Suprapubic skin (tissue), 4 donors: ENCODE results near the gene COLGALT1. TPM values are rescaled to one million over a fixed set of nuclear protein-coding genes. Genes with fewer than 3 reads are reported as not detected.

Experiments
- DNase-seq, 2 donors: peaks; one replicate each; pipeline ENCODE4 v3.0.0-alpha.2; 2019; ENCODE audit warnings: low spot score in 2 of 2
- H3K27ac ChIP-seq: fragments of 200-600 bp; sonication (generic); one replicate; pipeline ENCODE4 v1.5.1; 2019
- H3K27me3 ChIP-seq: fragments of 200-600 bp; sonication (generic); one replicate; pipeline ENCODE4 v1.5.1; 2019
- H3K36me3 ChIP-seq: fragments of 200-600 bp; sonication (generic); one replicate; pipeline ENCODE4 v1.5.1; 2019
- H3K4me1 ChIP-seq: fragments of 200-600 bp; sonication (generic); one replicate; pipeline ENCODE4 v1.5.1; 2019
- H3K4me3 ChIP-seq: fragments of 200-600 bp; sonication (generic); one replicate; pipeline ENCODE4 v1.5.1; 2019; ENCODE audit warnings: mild to moderate bottlenecking
- H3K9me3 ChIP-seq: fragments of 200-600 bp; sonication (generic); one replicate; pipeline ENCODE4 v1.5.1; 2019
- CTCF ChIP-seq, 2 donors: fragments of 200-600 bp in 1 of 2; fragments of 450-650 bp in 1 of 2; sonication (generic) in 1 of 2; IDR thresholded peaks; one replicate each; pipeline ENCODE4 v1.5.1; 2016 to 2019; ENCODE audit warnings: antibody characterized with exemption in 2 of 2, mild to moderate bottlenecking in 1 of 2, moderate library complexity in 1 of 2
- EP300 ChIP-seq: sonication (generic); formaldehyde crosslinking; IDR thresholded peaks from one replicate; pipeline ENCODE4 v1.6.1; 2017; ENCODE audit warnings: antibody characterized with exemption
- POLR2A ChIP-seq, 2 donors: fragments of 450-650 bp; IDR thresholded peaks; one replicate each; pipeline ENCODE4 v1.6.1; 2017; ENCODE audit warnings: antibody characterized with exemption in 2 of 2, mild to moderate bottlenecking in 2 of 2, moderate library complexity in 2 of 2
- POLR2AphosphoS5 ChIP-seq, 3 donors: sonication (generic); formaldehyde crosslinking; IDR thresholded peaks; one replicate each; pipeline ENCODE4 v1.6.1; 2017; ENCODE audit warnings: antibody characterized with exemption in 3 of 3
- WGBS: methylation state at CpG from one replicate; pipeline ENCODE4 v1.1.5; 2018; 5-methylcytosine and 5-hydroxymethylcytosine counted together
- total RNA-seq, 4 donors: library from RNA; depleted of rRNA; stranded (reverse); fragments of >200 nt; gene quantifications; one replicate each; pipeline ENCODE4 v1.1.0, GENCODE V29; 2016

COLGALT1 gene
- total RNA-seq, 4 donors from 2014 or later = 52.4 to 83.8 (median 60.7) TPM

- TF ChIP-seq CTCF (IDR thresholded peaks at IDR 0.05) = no peak
- Histone ChIP-seq H3K27me3 (no peaks in the 10 kb centered on the region), H3K4me3 (no peak overlapping the region), H3K27ac (no peak overlapping the region), H3K36me3 (peaks cover 77% of the 10 kb centered on the region), H3K9me3 (no peaks in the 10 kb centered on the region), H3K4me1 (peaks cover 14% of the 10 kb centered on the region)
- 93% methylated on average over 6 of the region's 7 CpGs for WGBS
- no peak for DNase-seq
These were observed 17.2 kb downstream of the COLGALT1 start for GRCh38 chr19:17572638-17573037.

- no peak overlapping the region for H3K27ac ChIP-seq
- TF ChIP-seq CTCF (IDR thresholded peaks at IDR 0.05) (no peak), EP300 (no peak), POLR2A (IDR thresholded peaks at IDR 0.05) (no peak), POLR2AphosphoS5 (IDR thresholded peaks at IDR 0.05) (no peak)
- 90% methylated on average over 11 of the region's 11 CpGs for WGBS
These were observed 20.7 kb downstream of the COLGALT1 start for GRCh38 chr19:17575871-17576757.

GRCh38 chr19:17576758-17577456 is 21.5 kb downstream of the COLGALT1 start:
- Histone ChIP-seq H3K36me3 (peaks cover 64% of the 10 kb centered on the region), H3K4me1 (peaks cover 25% of the 10 kb centered on the region), H3K27me3 (no peaks in the 10 kb centered on the region), H3K4me3 (no peak overlapping the region), H3K9me3 (no peaks in the 10 kb centered on the region), H3K27ac (no peak overlapping the region)
- TF ChIP-seq POLR2A (IDR thresholded peaks at IDR 0.05) (no peak), CTCF (IDR thresholded peaks at IDR 0.05) (no peak), POLR2AphosphoS5 (IDR thresholded peaks at IDR 0.05) (no peak), EP300 (no peak)
- DNase-seq = peak in 1 of 2 donors; percentile 87
- 48% methylated on average over 22 of the region's 34 CpGs for WGBS

More at GRCh38 chr19:17575871-17576757, 20.7 kb downstream of the COLGALT1 start:
- Histone ChIP-seq H3K4me3 (no peak overlapping the region), H3K4me1 (peaks cover 25% of the 10 kb centered on the region), H3K27me3 (no peaks in the 10 kb centered on the region), H3K36me3 (peaks cover 64% of the 10 kb centered on the region), H3K9me3 (no peaks in the 10 kb centered on the region)
- DNase-seq = no peak

GRCh38 chr19:17577457-17578097 is 22.1 kb downstream of the COLGALT1 start:
- Histone ChIP-seq H3K9me3 (no peaks in the 10 kb centered on the region), H3K27ac (no peak overlapping the region), H3K4me3 (no peak overlapping the region), H3K27me3 (no peaks in the 10 kb centered on the region), H3K36me3 (peaks cover 64% of the 10 kb centered on the region), H3K4me1 (peaks cover 25% of the 10 kb centered on the region)
- TF ChIP-seq POLR2A (IDR thresholded peaks at IDR 0.05) = no peak
- TF ChIP-seq EP300 = no peak
- TF ChIP-seq CTCF (IDR thresholded peaks at IDR 0.05) = no peak
- no peak for TF ChIP-seq POLR2AphosphoS5 (IDR thresholded peaks at IDR 0.05)
- WGBS = 75% methylated on average over 16 of the region's 22 CpGs
- no peak for DNase-seq
